Gastroesophageal sphincter (tissue), 3 donors: ENCODE data around the gene MMP20.

ENCODE experiments used
- CTCF ChIP-seq, 4 experiments: fragments of 200-600 bp in 2 of 4; fragments of 450-650 bp in 2 of 4; sonication (generic) in 1 of 4; IDR thresholded peaks; one replicate each; pipeline ENCODE4 v1.5.1; 2017 to 2019; ENCODE audit warnings: antibody characterized with exemption in 4 of 4, mild to moderate bottlenecking in 2 of 4, moderate library complexity in 2 of 4
- EP300 ChIP-seq: sonication (generic); formaldehyde crosslinking; IDR thresholded peaks from one replicate; pipeline ENCODE4 v1.6.1; 2017; ENCODE audit warnings: antibody characterized with exemption, mild to moderate bottlenecking
- POLR2A ChIP-seq, 2 donors: fragments of 450-650 bp; IDR thresholded peaks; one replicate each; pipeline ENCODE4 v1.6.1; 2017; ENCODE audit warnings: antibody characterized with exemption in 2 of 2, mild to moderate bottlenecking in 2 of 2, moderate library complexity in 1 of 2
- POLR2AphosphoS5 ChIP-seq: sonication (generic); formaldehyde crosslinking; IDR thresholded peaks from one replicate; pipeline ENCODE4 v1.6.1; 2017; ENCODE audit warnings: antibody characterized with exemption

- TF ChIP-seq CTCF (IDR thresholded peaks at IDR 0.05), result no peak
- no peak for TF ChIP-seq POLR2A (IDR thresholded peaks at IDR 0.05)
- TF ChIP-seq POLR2AphosphoS5, result no peak
- TF ChIP-seq EP300, result no peak
Measured at GRCh38 chr11:102614031-102614430, 11.1 kb downstream of the MMP20 start.
